HG03066 (cell line): ENCODE data around the gene LRP2.

Experiments used
- ATAC-seq: cut with Tn5 transposase; IDR thresholded peaks from one replicate; pipeline ENCODE4 v1.9.1; 2021; ENCODE audit warnings: low read depth; ENCODE audit not compliant: unreplicated experiment

Gene LRP2

DNA sequence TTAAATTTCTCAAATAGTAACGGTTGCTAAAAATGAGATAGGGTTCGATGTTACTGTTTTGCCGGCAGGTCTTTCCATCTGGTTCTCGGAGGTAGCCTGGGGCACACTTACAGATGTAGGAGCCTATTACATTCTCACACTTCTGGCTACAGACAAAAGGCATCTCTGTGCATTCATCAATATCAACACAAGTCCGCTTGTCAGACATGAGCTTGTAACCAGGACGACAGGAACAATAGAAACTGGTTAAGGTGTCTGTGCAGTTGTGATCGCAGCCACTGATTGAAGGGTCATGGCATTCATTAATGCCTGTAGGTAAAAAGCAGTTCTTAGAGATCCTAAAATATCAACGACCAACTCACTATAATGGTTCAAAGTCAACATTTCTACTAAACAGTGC is 176.6 kb downstream of the LRP2 start:
- ATAC-seq: no peak

- no peak for ATAC-seq
Observed at GRCh38 chr2:169184074-169184473, 178.3 kb downstream of the LRP2 start.

- ATAC-seq: no peak
Observed at GRCh38 chr2:169182573-169182972, 179.8 kb downstream of the LRP2 start.

GRCh38 chr2:169178804-169179390 is 183.4 kb downstream of the LRP2 start:
- ATAC-seq: no peak

DNA sequence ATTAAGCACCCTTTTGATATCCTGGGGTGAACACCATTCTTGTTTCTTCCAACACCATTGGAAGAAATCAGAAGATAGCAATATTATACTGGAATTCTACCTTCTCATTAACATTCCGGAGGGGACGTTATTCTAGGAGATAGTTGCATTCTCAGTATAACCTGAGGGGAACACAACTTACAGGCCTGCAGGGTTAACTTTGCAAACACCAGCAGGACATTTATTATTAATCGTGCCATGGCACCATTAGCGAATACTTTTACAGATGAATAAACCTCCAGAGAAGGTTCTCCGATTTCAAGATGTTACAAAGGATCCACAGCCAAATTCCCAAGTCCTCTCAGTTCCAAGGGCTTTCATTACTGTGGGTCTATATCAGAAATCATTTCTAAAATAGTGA is 184.0 kb downstream of the LRP2 start:
- ATAC-seq: no peak

DNA sequence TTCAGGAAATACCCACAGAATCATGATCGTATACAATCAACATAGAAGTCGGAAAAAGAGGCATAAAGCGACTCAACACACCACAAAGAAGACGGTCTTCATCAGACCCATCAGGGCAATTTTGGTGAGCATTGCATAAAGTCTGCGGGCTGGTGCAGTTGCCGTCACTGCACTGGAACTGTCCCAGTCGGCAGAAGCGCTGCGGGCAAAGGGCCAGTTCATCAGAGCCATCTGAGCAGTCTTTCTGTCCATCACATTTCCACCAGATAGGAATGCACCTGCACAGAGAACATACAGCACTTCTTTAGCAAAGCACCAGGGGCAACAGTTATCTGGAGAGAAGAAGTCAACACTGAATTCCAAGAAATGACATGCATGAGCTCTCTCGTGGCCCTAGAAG is 187.2 kb downstream of the LRP2 start:
- no peak for ATAC-seq

GRCh38 chr2:169173876-169174275 is 188.5 kb downstream of the LRP2 start:
- ATAC-seq: no peak

DNA sequence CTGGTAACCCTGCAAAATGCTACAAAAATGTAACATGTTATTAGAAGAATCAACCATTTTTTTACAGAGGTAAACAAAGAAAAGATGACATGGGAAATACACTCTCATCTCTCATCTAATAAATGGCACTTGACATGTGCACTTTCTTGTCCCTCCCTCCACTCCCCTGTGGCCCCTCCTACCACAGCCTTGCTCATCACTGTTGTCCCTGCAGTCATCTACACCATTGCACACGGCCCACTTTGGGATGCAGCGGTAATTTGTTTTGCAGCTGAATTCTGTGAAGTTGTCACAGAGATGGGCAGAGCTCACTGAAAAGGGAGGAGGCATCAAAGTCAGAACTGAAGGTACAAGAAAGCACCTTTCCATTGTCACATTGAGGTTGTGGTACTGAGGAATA is 189.4 kb downstream of the LRP2 start:
- ATAC-seq: no peak

- ATAC-seq: no peak
Observed at GRCh38 chr2:169172151-169172735, 190.1 kb downstream of the LRP2 start.

GRCh38 chr2:169165791-169166190 is 196.5 kb downstream of the LRP2 start:
- ATAC-seq: no peak

DNA sequence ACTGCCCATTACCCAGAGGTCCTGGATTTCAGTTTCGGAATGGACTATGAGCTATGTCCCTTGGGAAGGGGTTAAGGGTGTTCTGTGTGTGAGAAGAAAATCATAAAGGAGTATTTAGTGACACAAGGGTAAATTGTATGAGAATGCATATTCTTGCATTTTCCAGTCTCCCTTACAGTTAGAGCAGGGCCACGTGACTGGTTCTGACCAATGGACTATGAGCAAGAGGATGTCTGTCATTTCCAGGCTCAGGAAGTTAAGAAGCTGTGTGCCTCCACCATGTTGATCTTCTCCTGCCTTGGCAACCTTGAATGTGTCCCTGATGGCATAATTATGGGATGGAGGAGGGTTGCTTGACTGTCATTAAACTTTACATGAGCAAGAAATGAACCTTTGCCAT is 198.0 kb downstream of the LRP2 start:
- ATAC-seq: no peak

DNA sequence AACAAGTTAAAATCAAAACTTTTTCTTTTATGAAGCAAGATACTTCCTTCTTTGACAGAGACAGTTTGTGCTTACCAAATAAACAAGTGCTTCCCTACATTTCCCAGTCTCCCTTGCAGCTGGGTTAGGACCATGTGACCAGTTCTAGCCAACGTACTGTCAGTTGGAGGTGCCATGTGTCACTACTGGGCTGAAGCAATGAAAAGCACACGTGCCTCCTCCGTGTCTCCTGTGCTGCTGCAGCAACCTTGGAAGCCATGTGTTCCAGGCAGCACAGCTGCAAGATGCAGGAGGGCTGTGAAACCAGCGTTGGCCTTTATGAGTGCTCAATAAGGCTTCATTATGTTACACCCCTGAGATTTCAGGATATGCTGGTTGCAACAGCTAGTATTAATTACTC is 199.7 kb downstream of the LRP2 start:
- ATAC-seq: no peak

DNA sequence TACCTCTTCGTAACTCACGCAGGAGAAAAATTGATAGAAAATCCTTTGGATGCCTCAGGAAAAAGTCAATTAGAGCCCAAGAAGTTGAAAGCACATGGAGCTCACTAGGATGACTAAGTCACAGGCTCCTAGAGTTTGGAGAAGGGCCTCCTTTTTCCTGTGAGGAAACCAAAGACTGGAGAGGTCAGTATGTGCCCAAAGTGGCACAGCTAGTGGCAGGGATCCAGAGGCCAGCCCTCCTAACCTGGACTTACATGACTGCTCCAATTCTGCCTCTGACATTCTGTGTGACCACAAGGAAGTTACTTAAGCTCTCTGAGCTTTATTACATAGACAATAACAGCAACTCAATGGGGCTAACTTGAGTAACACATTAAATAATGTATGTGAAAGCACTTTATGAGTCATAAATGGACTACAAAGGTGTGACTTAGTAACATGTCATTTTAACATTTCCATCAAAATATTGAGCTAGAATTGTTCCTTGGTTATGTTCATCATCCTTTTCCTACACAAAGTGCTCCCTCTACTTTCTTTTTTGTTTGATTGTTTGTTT is 201.3 kb downstream of the LRP2 start:
- no peak for ATAC-seq

DNA sequence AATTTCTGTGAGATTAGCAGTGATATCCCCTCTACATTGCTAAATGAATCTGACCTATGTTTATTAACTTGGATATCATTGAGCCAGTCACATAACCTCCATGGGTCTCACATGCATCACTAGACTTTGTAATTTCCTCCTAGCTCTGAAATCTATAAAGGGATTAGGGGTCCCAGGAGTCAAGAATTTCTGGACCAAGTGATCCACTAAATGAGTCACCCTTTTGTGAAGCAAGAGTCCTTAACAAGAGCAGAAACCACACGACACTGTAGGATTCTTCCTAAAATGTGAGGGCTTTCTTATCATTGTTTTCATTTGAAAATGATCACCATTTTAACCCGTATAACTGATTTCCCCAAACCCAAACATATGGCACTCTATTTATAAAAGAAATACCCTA is 202.6 kb downstream of the LRP2 start:
- ATAC-seq: no peak

DNA sequence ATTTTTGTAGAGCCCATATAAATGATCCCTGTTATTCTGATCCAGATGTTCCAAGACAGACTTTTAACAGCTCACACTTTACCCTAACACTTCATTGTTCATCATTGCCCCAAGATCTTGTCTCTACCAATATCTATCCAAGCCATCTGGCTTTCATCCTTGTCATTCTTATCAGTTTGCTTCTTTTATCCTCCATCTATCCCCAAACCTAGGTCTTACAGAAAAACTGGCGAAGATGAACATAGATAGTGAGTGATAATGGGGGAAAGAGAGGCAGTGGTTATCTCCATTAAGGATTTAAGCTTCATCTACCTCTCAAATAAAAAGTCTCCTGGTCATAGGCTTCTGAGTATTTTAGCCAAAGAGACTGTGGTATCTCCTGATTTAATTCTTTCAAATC is 203.5 kb downstream of the LRP2 start:
- ATAC-seq: no peak

GRCh38 chr2:169146220-169146619 is 216.1 kb downstream of the LRP2 start:
- ATAC-seq: no peak

DNA sequence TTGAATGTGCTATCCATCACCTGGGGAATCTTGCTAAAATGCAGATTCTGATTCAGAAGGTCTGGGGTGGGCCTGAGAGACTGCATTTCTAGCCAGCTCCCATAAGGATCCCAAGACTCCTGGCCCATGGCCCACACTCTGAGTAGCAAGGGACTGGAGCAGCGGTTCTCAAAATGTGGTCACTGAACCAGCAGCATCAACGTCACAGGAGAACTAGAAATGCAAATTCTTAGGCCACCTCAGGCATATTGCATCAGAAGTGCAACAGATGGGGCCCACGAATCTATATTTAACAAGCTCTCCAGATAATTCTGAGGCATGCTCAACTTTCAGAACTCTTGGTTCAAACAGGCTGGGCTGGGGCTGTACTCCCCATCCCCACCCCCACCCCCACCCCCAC is 218.3 kb downstream of the LRP2 start:
- no peak for ATAC-seq

DNA sequence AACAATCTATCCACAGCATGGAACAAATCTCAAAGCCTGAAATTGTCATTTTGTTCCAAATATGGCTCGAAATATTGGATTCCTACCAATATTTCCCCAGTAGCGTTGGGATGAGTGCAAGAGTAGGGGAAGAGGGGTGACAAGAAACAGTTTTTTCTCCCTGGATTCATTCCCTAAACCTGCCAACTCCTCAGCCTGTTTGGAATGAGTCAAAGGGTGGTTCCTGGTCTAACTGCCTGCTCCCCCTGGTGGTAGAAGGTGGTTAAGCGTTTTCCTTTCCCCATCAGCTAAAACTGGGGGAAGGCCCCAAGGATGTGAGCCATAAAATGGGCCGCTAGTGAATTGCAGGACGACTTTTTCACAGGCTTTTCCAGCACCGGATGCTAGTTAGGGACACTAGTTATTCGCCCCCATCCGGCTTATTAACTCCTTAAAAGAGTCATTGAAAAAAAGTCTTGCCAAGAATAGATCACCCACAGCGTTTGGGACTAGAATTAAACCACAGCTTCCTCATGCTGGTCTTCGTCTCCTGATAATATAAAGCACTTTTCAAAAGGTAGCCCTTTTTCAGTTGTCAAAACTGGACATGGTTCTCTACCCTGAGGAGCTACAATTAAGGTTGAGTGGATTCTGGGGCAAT is 220.5 kb downstream of the LRP2 start:
- ATAC-seq: no peak

GRCh38 chr2:169139993-169140767 is 222.2 kb downstream of the LRP2 start:
- no peak for ATAC-seq

GRCh38 chr2:169139145-169139544 is 223.2 kb downstream of the LRP2 start:
- no peak for ATAC-seq

- ATAC-seq: no peak
Observed at GRCh38 chr2:169137924-169138323, 224.4 kb downstream of the LRP2 start.
